ENCODE results near the gene HLX. TPM values are rescaled to one million over a fixed set of nuclear protein-coding genes. Genes with fewer than 3 reads are reported as not detected.
A peak's percentile ranks its signal among the peaks of the same experiment; 100 is the strongest.

The HLX gene
- total and polyA plus RNA-seq, 9 of the 15 experiments (the other 6 are each of a cell fraction or from before 2014, with no cell fraction given), result 0.10 to 3.0 (median 1.6) TPM

- peak; percentile 35; the same call in 1 of the 2 replicates for TF ChIP-seq L3MBTL2 (IDR thresholded peaks at IDR 0.05)
- TF ChIP-seq ZNF431 (CRISPR knock-in tag; IDR thresholded peaks at IDR 0.05), result no peak
- TF ChIP-seq RBFOX2 (IDR thresholded peaks at IDR 0.05; ENCODE audit: low read depth, low read length), result peak; percentile 68
- TF ChIP-seq SIN3B (IDR thresholded peaks at IDR 0.05; ENCODE audit: low read depth), result 0 out of 2 replicates have a peak, but pooled peaks have one; percentile 18
- peak; percentile 69; the same call in 1 of the 2 replicates for TF ChIP-seq ZBTB7A (IDR thresholded peaks at IDR 0.05; ENCODE audit: borderline replicate concordance, control insufficient read depth, low read depth, low read length)
- TF ChIP-seq UBTF (IDR thresholded peaks at IDR 0.05; ENCODE audit: borderline replicate concordance in 1 of 2, low read depth in 2 of 2, low read length in 2 of 2), result peak; percentile 46 to 69; a peak in 2 of 4 replicates
- TF ChIP-seq CTCFL (IDR thresholded peaks at IDR 0.05; ENCODE audit: borderline replicate concordance, insufficient read depth, low read depth, low read length, poor library complexity, severe bottlenecking), result peak; percentile 80
- peak; percentile 31 for TF ChIP-seq PCBP1 (IDR thresholded peaks at IDR 0.05; ENCODE audit: low read depth, low read length, poor library complexity, severe bottlenecking)
- 0 out of 2 replicates have a peak, but pooled peaks have one; percentile 3 for TF ChIP-seq EP400 (IDR thresholded peaks at IDR 0.05)
These were observed 492 bp downstream of the HLX start (continued) for GRCh38 chr1:220879509-220880361.

Data from K562 (cell line).